ENCODE data around the gene PRKCH. TPM values are rescaled to one million over a fixed set of nuclear protein-coding genes. Genes with fewer than 3 reads are reported as not detected.

Gene PRKCH
- total and polyA plus RNA-seq, 2 of the 13 experiments (the other 11 are each of a cell fraction or from before 2014, with no cell fraction given) = 0.48 to 1.3 TPM

- H3K27me3 ChIP-seq (ENCODE audit: control insufficient read depth in 1 of 2, insufficient read depth in 2 of 2, low read length in 2 of 2) = no peaks in the 10 kb centered on the region
- POLR2A ChIA-PET = no interaction called here
- in situ Hi-C loops (cut with HindIII; ENCODE audit: extremely low pct_ligation_motif_present, low pct_unique_long_range_greater_than_20kb) = no loop called here
- H3K36me3 ChIP-seq (replicated peaks in 1 of 2; ENCODE audit: control insufficient read depth in 1 of 2, insufficient read depth in 2 of 2, low read length in 2 of 2) = no peaks in the 10 kb centered on the region
- DNase-seq (ENCODE audit: low spot score) (no peak), ATAC-seq (no peak), FAIRE-seq (no peak)
- no peaks in the 10 kb centered on the region for H4K20me1 ChIP-seq (ENCODE audit: insufficient read depth, low read length)
- no peak overlapping the region for H3K4me3 ChIP-seq (replicated peaks in 1 of 3; ENCODE audit: insufficient read depth in 1 of 3, low read depth in 2 of 3, low read length in 3 of 3)
- no TSS peak for BruUV-seq (replicated peaks)
- intact Hi-C loops (cut with micrococcal nuclease; ENCODE audit: unreplicated experiment) = no loop called here
- H2AFZ ChIP-seq (ENCODE audit: low read length) = no peak overlapping the region
- WGBS (ENCODE audit: low lambda C conversion rate) = 33% methylated on average over 3 of the region's 3 CpGs
- no peaks in the 10 kb centered on the region for H3K9me3 ChIP-seq (ENCODE audit: low read length)
- H3K9ac ChIP-seq (ENCODE audit: insufficient read depth, low read depth, low read length) = no peak overlapping the region
- CTCF ChIA-PET (ENCODE audit: low intra/inter-chr PET ratio, low total read pairs) = no interaction called here
- no peak for TF ChIP-seq FOXM1 (CRISPR knock-in tag; IDR thresholded peaks at IDR 0.05)
- no peak for TF ChIP-seq SALL1 (CRISPR knock-in tag; IDR thresholded peaks at IDR 0.05)
- TF ChIP-seq ZNF414 (CRISPR knock-in tag; IDR thresholded peaks at IDR 0.05) = no peak
- TF ChIP-seq ELF3 (CRISPR knock-in tag; IDR thresholded peaks at IDR 0.05) = no peak
- no peak for TF ChIP-seq ZNF674 (CRISPR knock-in tag; IDR thresholded peaks at IDR 0.05; ENCODE audit: low read depth)
- TF ChIP-seq ZNF776 (CRISPR knock-in tag; IDR thresholded peaks at IDR 0.05) = no peak
- TF ChIP-seq RBM22 (optimal IDR thresholded peaks at IDR 0.05; ENCODE audit: low read length) = no peak
- TF ChIP-seq PBX2 (CRISPR knock-in tag; IDR thresholded peaks at IDR 0.05) = no peak
- no peak for TF ChIP-seq ZNF713 (CRISPR knock-in tag; IDR thresholded peaks at IDR 0.05)
- no peak for TF ChIP-seq ZNF547 (CRISPR knock-in tag; IDR thresholded peaks at IDR 0.05)
- no peak for TF ChIP-seq ZMAT3 (CRISPR knock-in tag; conservative IDR thresholded peaks at IDR 0.05)
- TF ChIP-seq ZNF136 (CRISPR knock-in tag; IDR thresholded peaks at IDR 0.05; ENCODE audit: low read depth) = no peak
- no peak for TF ChIP-seq ZNF30 (CRISPR knock-in tag; IDR thresholded peaks at IDR 0.05)
- TF ChIP-seq ZNF569 (CRISPR knock-in tag; IDR thresholded peaks at IDR 0.05; ENCODE audit: borderline replicate concordance) = no peak
- no peak overlapping the region for H3K4me2 ChIP-seq (ENCODE audit: low read depth, low read length)
- H3K27ac ChIP-seq (ENCODE audit: extremely low read length, insufficient read depth, low read length) = no peak overlapping the region
- H3K79me2 ChIP-seq (ENCODE audit: insufficient read depth, low read length) = no peaks in the 10 kb centered on the region
- peaks cover 12% of the 10 kb centered on the region for H3K4me1 ChIP-seq (ENCODE audit: insufficient read depth, low read length)
Measured at GRCh38 chr14:61498303-61498702, 176.9 kb downstream of the PRKCH start.
